HepG2 (cell line): Measurements from ENCODE around the gene SOX5. TPM values are rescaled to one million over a fixed set of nuclear protein-coding genes. Genes with fewer than 3 reads are reported as not detected.

Experiments
- ATAC-seq: fragments of 200-7000 bp; cut with Tn5 transposase; 3 replicates; pipeline ENCODE4 v1.9.1; 2020; ENCODE audit warnings: mild to moderate bottlenecking, moderate library complexity
- BruUV-seq: library from RNA; stranded (reverse); fragments of 400-500 nt; replicated peaks from 2 replicates; lab custom pipeline; 2021; lab: Mats Ljungman, UMichigan
- CTCF ChIA-PET: fragments of 300-600 bp; formaldehyde crosslinking; extraction: SDS; loops from one replicate; lab custom pipeline; 2021; ENCODE audit warnings: low total read pairs, inconsistent platforms, low intra/inter-chr PET ratio; lab: Yijun Ruan, JAX
- POLR2A ChIA-PET: fragments of 350-600 bp; sonication (Branson Sonifier 250); formaldehyde crosslinking; loops from one replicate; lab custom pipeline; 2020; ENCODE audit warnings: antibody characterized with exemption, inconsistent platforms; lab: Yijun Ruan, JAX
- DNase-seq: peaks from one replicate; pipeline ENCODE4 v3.0.0-alpha.2; 2015; ENCODE audit warnings: low spot score
- FAIRE-seq: peaks from 3 replicates; lab custom pipeline; 2011; peaks lifted over from hg19 to GRCh38; lab: Jason Lieb, UNC
- H2AFZ ChIP-seq: one replicate; pipeline ENCODE4 v1.6.1; 2011; ENCODE audit warnings: low read length, inconsistent platforms
- H3K27ac ChIP-seq: fragments of 300-600 bp; 3 replicates; pipeline ENCODE4 v1.8.0; 2011; ENCODE audit warnings: mixed run types, mild to moderate bottlenecking, mixed read lengths, low read length, inconsistent platforms; ENCODE audit not compliant: insufficient read depth; ENCODE audit errors: extremely low read length
- H3K27me3 ChIP-seq, 2 experiments: fragments of 200-600 bp in 1 of 2; 2 replicates in 1 of 2; 3 replicates in 1 of 2; pipeline versions ENCODE4 v1.6.0 to v1.8.0; 2011; ENCODE audit warnings: low read length in 2 of 2, mild to moderate bottlenecking in 2 of 2, moderate library complexity in 2 of 2, inconsistent platforms in 1 of 2; ENCODE audit not compliant: insufficient read depth in 2 of 2, control insufficient read depth in 1 of 2
- H3K36me3 ChIP-seq, 2 experiments: fragments of 200-600 bp in 1 of 2; replicated peaks in 1 of 2; 2 replicates in 1 of 2; 3 replicates in 1 of 2; pipeline versions ENCODE4 v1.5.1 to v1.8.0; 2011; ENCODE audit warnings: low read length in 2 of 2, inconsistent platforms in 1 of 2; ENCODE audit not compliant: insufficient read depth in 2 of 2, control insufficient read depth in 1 of 2
- H3K4me1 ChIP-seq: 2 replicates; pipeline ENCODE4 v1.5.1; 2012; ENCODE audit warnings: low read length, inconsistent platforms; ENCODE audit not compliant: insufficient read depth
- H3K4me2 ChIP-seq: 2 replicates; pipeline ENCODE4 v1.6.0; 2011; ENCODE audit warnings: low read depth, low read length, inconsistent platforms
- H3K4me3 ChIP-seq, 3 experiments: fragments of 200-600 bp in 1 of 3; sonication (generic), shearing (Covaris generic) in 1 of 3; replicated peaks in 1 of 3; 2 replicates each; pipeline ENCODE4 v1.5.1; 2011 to 2016; ENCODE audit warnings: low read length in 3 of 3, inconsistent platforms in 2 of 3, low read depth in 2 of 3, mild to moderate bottlenecking in 2 of 3, control low read depth in 1 of 3, mixed read lengths in 1 of 3; ENCODE audit not compliant: insufficient read depth in 1 of 3
- H3K79me2 ChIP-seq: one replicate; pipeline ENCODE4 v1.6.1; 2011; ENCODE audit warnings: low read length, inconsistent platforms; ENCODE audit not compliant: insufficient read depth
- H3K9ac ChIP-seq: 2 replicates; pipeline ENCODE4 v1.6.0; 2011; ENCODE audit warnings: mild to moderate bottlenecking, low read depth, low read length, inconsistent platforms; ENCODE audit not compliant: insufficient read depth
- H3K9me3 ChIP-seq: 2 replicates; pipeline ENCODE4 v1.5.1; 2012; ENCODE audit warnings: mild to moderate bottlenecking, low read length
- H4K20me1 ChIP-seq: 2 replicates; pipeline ENCODE4 v1.6.0; 2011; ENCODE audit warnings: inconsistent platforms, mild to moderate bottlenecking, low read length, moderate library complexity; ENCODE audit not compliant: insufficient read depth
- AHDC1 ChIP-seq: sonication (generic); formaldehyde crosslinking; IDR thresholded peaks from 2 replicates; pipeline ENCODE4 v1.5.1; 2020; ENCODE audit warnings: mild to moderate bottlenecking, missing genetic modification reagents, borderline replicate concordance
- ATRX ChIP-seq: sonication (generic); formaldehyde crosslinking; IDR thresholded peaks from 2 replicates; pipeline ENCODE4 v1.4.0; 2020; ENCODE audit warnings: missing genetic modification reagents, borderline replicate concordance
- ETV6 ChIP-seq: sonication (generic); formaldehyde crosslinking; conservative IDR thresholded peaks from 2 replicates; pipeline ENCODE4 v1.4.0; 2020; ENCODE audit warnings: missing genetic modification reagents
- RARG ChIP-seq: sonication (generic); formaldehyde crosslinking; IDR thresholded peaks from 2 replicates; pipeline ENCODE4 v1.4.0; 2020; ENCODE audit warnings: low read depth, mild to moderate bottlenecking, missing genetic modification reagents
- RBM39 ChIP-seq: fragments of 200-400 bp; formaldehyde crosslinking; IDR thresholded peaks from one replicate; pipeline ENCODE4 v1.6.1; 2018; ENCODE audit warnings: antibody characterized with exemption, mild to moderate bottlenecking, low read depth, low read length; ENCODE audit not compliant: poor library complexity, severe bottlenecking
- REL ChIP-seq: sonication (generic); formaldehyde crosslinking; conservative IDR thresholded peaks from 2 replicates; pipeline ENCODE4 v1.8.0; 2022; ENCODE audit warnings: mild to moderate bottlenecking, missing genetic modification reagents, moderate library complexity
- SNRNP70 ChIP-seq: fragments of 200-400 bp; formaldehyde crosslinking; IDR thresholded peaks from 2 replicates; pipeline ENCODE4 v1.6.1; 2017; ENCODE audit warnings: mild to moderate bottlenecking, low read depth, low read length, moderate library complexity
- ZBTB33 ChIP-seq: sonication (generic); formaldehyde crosslinking; IDR thresholded peaks from 2 replicates; pipeline ENCODE4 v1.4.0; 2020; ENCODE audit warnings: missing genetic modification reagents
- ZNF143 ChIP-seq: sonication (generic); formaldehyde crosslinking; IDR thresholded peaks from 2 replicates; pipeline ENCODE4 v1.4.0; 2020; ENCODE audit warnings: missing genetic modification reagents
- ZNF468 ChIP-seq: sonication (generic); formaldehyde crosslinking; IDR thresholded peaks from 2 replicates; pipeline ENCODE4 v1.8.0; 2022; ENCODE audit warnings: mild to moderate bottlenecking, moderate library complexity, missing genetic modification reagents
- ZNF740 ChIP-seq: sonication (generic); formaldehyde crosslinking; IDR thresholded peaks from 2 replicates; pipeline ENCODE4 v1.4.0; 2020; ENCODE audit warnings: missing genetic modification reagents
- WGBS: methylation state at CpG from one replicate; pipeline ENCODE4 v1.1.6; 2017; ENCODE audit warnings: low lambda C conversion rate; 5-methylcytosine and 5-hydroxymethylcytosine counted together
- in situ Hi-C: cut with HindIII; loops from 2 replicates; pipeline ENCODE4 v1.10.0; 2017; ENCODE audit warnings: low pct_unique_long_range_greater_than_20kb; ENCODE audit not compliant: extremely low pct_ligation_motif_present
- intact Hi-C: fragments of 100-400 bp; cut with micrococcal nuclease; formaldehyde crosslinking; loops from one replicate; pipeline ENCODE4 v1.10.0; 2022; ENCODE audit not compliant: unreplicated experiment
- polyA plus RNA-seq, 8 experiments: library from polyadenylated mRNA; depleted of rRNA in 3 of 8; stranded (reverse) in 7 of 8; unstranded in 1 of 8; fragments of >200 nt; fragmentation: Illumina TruSeq in 4 of 8; extraction: Trizol in 4 of 8; gene quantifications; 2 replicates each; pipeline versions ENCODE4 v1.2.1 to v1.2.3, GENCODE V29; 2011 to 2016; ENCODE audit warnings: low read depth in 4 of 8, missing spikeins in 1 of 8, mixed read lengths in 1 of 8; ENCODE audit not compliant: insufficient read depth in 1 of 8
- total RNA-seq, 5 experiments: library from RNA; depleted of rRNA; stranded (reverse); fragments of >200 nt; fragmentation: Illumina TruSeq; extraction: Trizol; gene quantifications; 2 replicates each; pipeline ENCODE4 v1.2.3, GENCODE V29; 2016; ENCODE audit warnings: low read depth in 1 of 5

SOX5 gene
- total and polyA plus RNA-seq, 2 of the 13 experiments (the other 11 are each of a cell fraction or from before 2014, with no cell fraction given) = 18.5 to 76.4 TPM

DNA sequence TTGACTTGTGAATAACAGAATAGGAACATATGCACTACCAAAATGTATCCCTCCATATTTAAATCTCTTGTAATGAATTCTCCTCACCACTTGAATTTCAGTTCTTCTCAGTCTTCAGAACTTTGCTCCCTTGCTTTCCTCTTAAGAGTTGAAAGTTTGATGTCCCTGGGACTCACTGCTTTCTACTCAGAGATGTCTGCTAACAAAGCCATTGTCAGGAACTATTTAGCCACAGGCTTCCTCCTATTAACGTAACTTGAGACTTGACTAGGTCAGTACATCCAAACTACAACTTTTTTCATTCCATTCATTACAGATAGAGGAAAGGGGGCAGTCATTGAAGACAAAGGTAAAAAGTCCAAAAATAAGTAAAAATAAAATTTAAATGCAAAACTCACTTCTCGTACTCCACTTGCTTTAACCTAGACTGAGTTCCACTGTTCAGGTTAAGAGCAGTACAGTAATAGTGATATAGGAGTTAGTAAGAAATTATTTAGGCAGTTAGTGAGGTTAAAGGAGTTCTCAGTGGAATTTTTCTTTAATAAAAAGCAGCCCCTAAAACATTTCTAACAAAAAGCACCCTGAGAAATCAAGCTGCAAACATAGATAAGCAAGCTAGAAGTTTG is 364.2 kb downstream of the SOX5 start:
- H3K27me3 ChIP-seq = no peaks in the 10 kb centered on the region
- CTCF ChIA-PET = no interaction called here
- no peaks in the 10 kb centered on the region for H3K4me1 ChIP-seq
- no TSS peak for BruUV-seq
- POLR2A ChIA-PET = no interaction called here
- no peak overlapping the region for H2AFZ ChIP-seq
- in situ Hi-C loops (no loop called here), intact Hi-C loops (no loop called here)
- DNase-seq = no peak
- H3K4me3 ChIP-seq = no peak overlapping the region
- H4K20me1 ChIP-seq = no peaks in the 10 kb centered on the region
- peaks cover 1 to 5% of the 10 kb centered on the region in 2 experiments; a peak in 1 of 5 replicates for H3K36me3 ChIP-seq
- no peak overlapping the region for H3K9ac ChIP-seq
- H3K9me3 ChIP-seq = no peaks in the 10 kb centered on the region
- no peak for FAIRE-seq
- H3K4me2 ChIP-seq = no peak overlapping the region
- TF ChIP-seq ZNF740 (no peak), ETV6 (CRISPR knock-in tag) (no peak), ZNF468 (no peak), RBM39 (no peak), RARG (CRISPR knock-in tag) (no peak), REL (no peak), AHDC1 (no peak), ZBTB33 (CRISPR knock-in tag) (no peak), SNRNP70 (no peak), ATRX (CRISPR knock-in tag) (no peak), ZNF143 (CRISPR knock-in tag) (no peak)
- 93% methylated on average over 2 of the region's 2 CpGs for WGBS
- no peaks in the 10 kb centered on the region for H3K79me2 ChIP-seq
- no peak overlapping the region for H3K27ac ChIP-seq
- ATAC-seq = no peak
